ENCODE measurements around the gene FAM81A.
"Not testable (repeated sequence)": the region's sequence is repeated elsewhere in the genome, so short reads cannot be mapped to it uniquely, and the experiment has no call there.

The FAM81A gene
- total RNA-seq, result 0 reads per million in 2 donors

- no peak for DNase-seq
Observed at GRCh38 chr15:59437817-59438624, at the start of gene FAM81A. Gene FAM81A (plus strand): TSS chr15:59438186. CDS start chr15:59458627, 20,441 bp downstream.

GRCh38 chr15:59388670-59389069 is 49.3 kb upstream of the FAM81A start:
- DNase-seq, result no peak

GRCh38 chr15:59392299-59392698 is 45.7 kb upstream of the FAM81A start:
- no peak for DNase-seq

- DNase-seq, result no peak
Observed at GRCh38 chr15:59394166-59394661, 43.8 kb upstream of the FAM81A start.

GRCh38 chr15:59396211-59396610 is 41.8 kb upstream of the FAM81A start:
- DNase-seq, result no peak

GRCh38 chr15:59396679-59397078 is 41.3 kb upstream of the FAM81A start:
- no peak for DNase-seq

- DNase-seq, result no peak
Observed at GRCh38 chr15:59398220-59398619, 39.8 kb upstream of the FAM81A start.

GRCh38 chr15:59399465-59400102 is 38.4 kb upstream of the FAM81A start:
- no peak for DNase-seq

GRCh38 chr15:59400103-59400813 is 37.7 kb upstream of the FAM81A start:
- no peak for DNase-seq

GRCh38 chr15:59401051-59401823 is 36.7 kb upstream of the FAM81A start:
- not testable (repeated sequence) for DNase-seq

- DNase-seq, result no peak
Observed at GRCh38 chr15:59401824-59402569, 36.0 kb upstream of the FAM81A start.

GRCh38 chr15:59405079-59405478 is 32.9 kb upstream of the FAM81A start:
- DNase-seq, result no peak

GRCh38 chr15:59406446-59406845 is 31.5 kb upstream of the FAM81A start:
- no peak for DNase-seq

GRCh38 chr15:59407946-59408345 is 30.0 kb upstream of the FAM81A start:
- DNase-seq, result no peak

- DNase-seq, result no peak
Observed at GRCh38 chr15:59410391-59410896, 27.5 kb upstream of the FAM81A start.

- no peak for DNase-seq
Observed at GRCh38 chr15:59413577-59413976, 24.4 kb upstream of the FAM81A start.

GRCh38 chr15:59416816-59417215 is 21.2 kb upstream of the FAM81A start:
- DNase-seq, result no peak

GRCh38 chr15:59419170-59419569 is 18.8 kb upstream of the FAM81A start:
- DNase-seq, result no peak

- DNase-seq, result no peak
Observed at GRCh38 chr15:59420108-59420507, 17.9 kb upstream of the FAM81A start.

- no peak for DNase-seq
Observed at GRCh38 chr15:59420986-59421618, 16.9 kb upstream of the FAM81A start.

- DNase-seq, result no peak
Observed at GRCh38 chr15:59424616-59425015, 13.4 kb upstream of the FAM81A start.
